GM19397 (cell line): Measurements from ENCODE around the gene SYNGR4.

ENCODE experiments used
- ATAC-seq: cut with Tn5 transposase; IDR thresholded peaks from one replicate; pipeline ENCODE4 v1.9.1; 2021; ENCODE audit warnings: mild to moderate bottlenecking, moderate library complexity; ENCODE audit not compliant: unreplicated experiment

SYNGR4 gene

GRCh38 chr19:48341515-48342413 is 22.4 kb upstream of the SYNGR4 start:
- ATAC-seq = no peak

- no peak for ATAC-seq
Observed at GRCh38 chr19:48342414-48342738, 21.8 kb upstream of the SYNGR4 start.

GRCh38 chr19:48342841-48343540 is 21.2 kb upstream of the SYNGR4 start:
- ATAC-seq = no peak

DNA sequence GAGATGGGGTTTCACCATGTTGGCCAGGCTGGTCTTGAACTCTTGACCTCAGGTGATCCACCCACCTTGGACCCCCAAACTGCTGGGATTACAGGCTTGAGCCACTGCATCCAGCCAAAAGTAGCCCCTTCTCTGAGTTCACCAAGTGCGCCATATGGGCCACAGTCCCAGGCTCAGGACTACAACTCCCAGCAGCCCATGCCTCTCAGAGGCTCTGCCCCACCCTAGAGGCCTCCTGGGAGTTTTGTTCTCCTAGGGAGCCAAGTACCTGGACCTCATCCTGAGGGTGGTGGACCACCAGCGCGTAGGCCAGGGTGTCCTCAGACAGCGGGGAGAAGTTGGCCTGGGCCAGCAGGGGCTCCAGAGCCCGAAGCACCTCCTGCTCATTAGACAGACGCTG is 19.3 kb upstream of the SYNGR4 start:
- ATAC-seq = no peak

DNA sequence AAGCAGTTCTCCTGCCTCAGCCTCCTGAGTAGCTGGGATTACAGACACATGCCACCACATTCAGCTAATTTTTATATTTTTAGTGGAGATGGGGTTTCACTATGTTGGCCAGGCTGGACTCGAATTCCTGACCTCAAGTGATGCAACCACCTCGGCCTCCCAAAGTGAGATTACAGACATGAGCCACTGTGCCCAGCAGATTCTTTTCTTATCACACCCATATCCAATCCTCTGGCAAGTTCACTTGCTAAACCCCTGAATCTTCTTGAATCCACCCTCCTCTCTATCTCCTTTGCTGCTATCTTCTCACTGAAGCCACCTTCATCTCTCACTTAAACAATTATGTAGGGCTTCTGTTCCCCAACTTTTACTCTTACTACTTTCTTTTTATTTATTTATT is 18.0 kb upstream of the SYNGR4 start:
- ATAC-seq = no peak

- ATAC-seq = no peak
Observed at GRCh38 chr19:48348045-48348444, 16.1 kb upstream of the SYNGR4 start.

GRCh38 chr19:48348737-48349136 is 15.4 kb upstream of the SYNGR4 start:
- no peak for ATAC-seq

- ATAC-seq = no peak
Observed at GRCh38 chr19:48350856-48351255, 13.3 kb upstream of the SYNGR4 start.

GRCh38 chr19:48351341-48351752 is 12.8 kb upstream of the SYNGR4 start:
- ATAC-seq = no peak

DNA sequence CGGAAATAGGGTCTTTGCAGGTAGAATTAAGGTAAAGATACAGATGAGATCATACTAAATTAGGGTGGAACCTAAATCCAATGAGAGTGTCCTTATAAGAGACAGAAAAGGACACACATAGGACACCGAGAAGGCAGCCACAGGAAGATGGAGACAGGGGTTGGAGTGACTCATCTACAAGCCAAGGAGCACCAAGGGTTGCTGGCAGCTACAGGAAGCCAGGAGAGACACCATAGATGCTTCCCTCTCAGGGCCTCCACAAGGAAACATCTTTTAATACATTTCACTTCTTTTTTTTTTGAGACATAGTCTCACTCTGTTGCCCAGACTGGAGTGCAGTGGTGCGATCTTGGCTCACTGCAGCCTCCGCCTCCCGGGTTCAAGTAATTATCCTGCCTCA is 10.5 kb upstream of the SYNGR4 start:
- no peak for ATAC-seq

- no peak for ATAC-seq
Observed at GRCh38 chr19:48354332-48354992, 9.7 kb upstream of the SYNGR4 start.

DNA sequence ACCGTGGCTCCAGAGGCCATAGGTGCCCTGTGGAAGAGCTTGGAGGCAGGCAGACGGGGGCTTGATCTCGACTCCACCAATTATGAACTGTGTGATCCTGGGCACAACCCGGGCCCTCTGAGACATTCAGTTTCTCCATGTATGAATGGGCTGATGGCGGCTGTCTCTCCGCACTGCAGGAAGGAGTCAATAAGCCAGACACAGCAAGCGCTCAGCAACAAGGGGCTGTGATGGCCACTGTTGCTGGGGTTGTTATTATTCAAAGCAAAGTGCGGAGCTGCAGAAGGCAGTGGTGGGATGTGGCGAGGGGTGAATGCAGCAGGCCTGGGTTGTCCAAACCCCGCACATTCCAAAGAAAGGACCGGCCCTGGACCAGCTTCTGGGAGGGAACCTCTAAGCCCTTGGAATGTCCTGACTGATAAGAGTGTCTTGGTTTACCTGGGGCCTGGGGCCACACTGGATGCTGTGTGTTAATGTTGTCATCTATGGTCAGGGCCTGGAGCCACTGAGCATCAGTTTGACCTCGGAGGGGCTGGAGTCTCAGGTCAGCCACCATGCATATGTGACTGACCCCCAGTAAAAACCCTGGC is 8.7 kb upstream of the SYNGR4 start:
- ATAC-seq = no peak

- no peak for ATAC-seq
Observed at GRCh38 chr19:48359123-48359522, 5.0 kb upstream of the SYNGR4 start.

GRCh38 chr19:48361912-48362311 is 2.3 kb upstream of the SYNGR4 start:
- ATAC-seq = no peak

GRCh38 chr19:48362716-48363499 is 1.3 kb upstream of the SYNGR4 start:
- ATAC-seq = peak; percentile 46

DNA sequence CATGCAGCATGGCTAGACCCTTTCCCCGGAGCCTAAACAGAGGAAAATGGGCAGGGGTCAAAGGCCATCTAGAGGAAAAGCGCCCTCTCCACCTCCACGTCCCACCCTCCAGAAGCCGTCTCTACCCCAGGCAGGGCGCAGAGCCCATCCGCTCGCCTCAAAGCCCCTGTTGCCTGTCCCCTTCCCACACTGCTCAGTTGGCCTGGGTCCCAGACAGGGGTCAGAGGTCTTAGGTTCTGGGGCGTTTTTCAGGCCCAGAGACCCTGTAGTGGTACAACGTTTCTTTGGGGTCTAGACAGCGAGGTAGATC is 712 bp upstream of the SYNGR4 start:
- ATAC-seq = peak; percentile 7

GRCh38 chr19:48364598-48365348 is 606 bp downstream of the SYNGR4 start:
- ATAC-seq = no peak

DNA sequence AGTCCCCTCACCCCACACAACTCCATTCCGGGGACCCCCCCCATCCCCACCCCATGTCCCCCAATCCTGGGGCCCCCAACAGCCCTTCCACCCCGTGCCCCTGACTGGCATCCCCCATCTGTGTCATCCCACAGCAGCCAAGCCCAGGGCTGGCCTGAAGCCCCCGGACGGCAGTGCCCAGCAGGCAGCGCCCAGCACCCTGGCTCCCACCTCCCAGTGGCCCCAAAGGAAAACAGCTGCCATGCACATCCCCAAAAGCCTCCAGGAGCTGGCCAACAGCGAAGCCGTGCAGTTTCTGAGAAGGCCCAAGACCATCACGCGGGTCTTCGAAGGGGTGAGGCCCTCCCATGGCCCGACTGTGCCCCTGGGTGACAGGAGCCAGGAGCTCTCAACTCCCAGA is 1.4 kb downstream of the SYNGR4 start:
- ATAC-seq = no peak

GRCh38 chr19:48367855-48368254 is 3.7 kb downstream of the SYNGR4 start:
- ATAC-seq = no peak

GRCh38 chr19:48368936-48369335 is 4.8 kb downstream of the SYNGR4 start:
- ATAC-seq = no peak
